Thoracic aorta (tissue), 2 donors: ENCODE data around the gene POLN. TPM values are rescaled to one million over a fixed set of nuclear protein-coding genes. Genes with fewer than 3 reads are reported as not detected.

Source experiments
- ATAC-seq: fragments of 150-250 bp; one replicate; pipeline ENCODE4 v1.8.0; 2017; ENCODE audit warnings: low read depth; ENCODE audit not compliant: insufficient number of reproducible peaks, low FRiP score
- DNase-seq: peaks from one replicate; pipeline ENCODE4 v3.0.0-alpha.2; 2020; ENCODE audit warnings: low spot score
- H3K27ac ChIP-seq, 2 donors: fragments of 200-600 bp; sonication (generic); 1 replicate in 1 of 2; 2 replicates in 1 of 2; pipeline ENCODE4 v1.5.1; 2016; ENCODE audit warnings: mild to moderate bottlenecking in 2 of 2, moderate library complexity in 2 of 2
- H3K27me3 ChIP-seq: fragments of 200-600 bp; sonication (generic); replicated peaks from 2 replicates; pipeline ENCODE4 v1.6.0; 2016; ENCODE audit warnings: mild to moderate bottlenecking; ENCODE audit not compliant: insufficient read depth
- H3K36me3 ChIP-seq: fragments of 200-600 bp; sonication (generic); one replicate; pipeline ENCODE4 v1.5.1; 2016
- H3K4me1 ChIP-seq, 2 donors: fragments of 200-600 bp; sonication (generic); 1 replicate in 1 of 2; 2 replicates in 1 of 2; pipeline versions ENCODE4 v1.5.1 to v1.6.0; 2016; ENCODE audit warnings: low read depth in 2 of 2, mild to moderate bottlenecking in 1 of 2; ENCODE audit not compliant: control insufficient read depth in 1 of 2
- H3K4me3 ChIP-seq: fragments of 200-600 bp; sonication (generic); 2 replicates; pipeline ENCODE4 v1.5.1; 2016; ENCODE audit warnings: mild to moderate bottlenecking
- H3K9me3 ChIP-seq: fragments of 200-600 bp; sonication (generic); 2 replicates; pipeline ENCODE4 v1.5.1; 2016
- total RNA-seq, 2 donors: library from RNA; depleted of rRNA; stranded (reverse); fragments of >200 nt; gene quantifications; one replicate each; pipeline versions ENCODE4 v1.1.0 to v1.2.3, GENCODE V29; 2016
- TF ChIP-seq, protein P1 (sequence below): fragments of 200-600 bp; sonication (generic); IDR thresholded peaks from one replicate; pipeline ENCODE4 v1.5.1; 2019; ENCODE audit warnings: antibody characterized with exemption

POLN gene
- total RNA-seq, 2 donors from 2014 or later: 3.2 to 3.5 TPM

GRCh38 chr4:2155246-2155645 lies 86.7 kb downstream of the POLN start:
- H3K27me3 ChIP-seq: no peaks in the 10 kb centered on the region
- H3K4me1 ChIP-seq: no peaks in the 10 kb centered on the region
- H3K9me3 ChIP-seq: no peaks in the 10 kb centered on the region
- TF ChIP-seq, protein P1, sequence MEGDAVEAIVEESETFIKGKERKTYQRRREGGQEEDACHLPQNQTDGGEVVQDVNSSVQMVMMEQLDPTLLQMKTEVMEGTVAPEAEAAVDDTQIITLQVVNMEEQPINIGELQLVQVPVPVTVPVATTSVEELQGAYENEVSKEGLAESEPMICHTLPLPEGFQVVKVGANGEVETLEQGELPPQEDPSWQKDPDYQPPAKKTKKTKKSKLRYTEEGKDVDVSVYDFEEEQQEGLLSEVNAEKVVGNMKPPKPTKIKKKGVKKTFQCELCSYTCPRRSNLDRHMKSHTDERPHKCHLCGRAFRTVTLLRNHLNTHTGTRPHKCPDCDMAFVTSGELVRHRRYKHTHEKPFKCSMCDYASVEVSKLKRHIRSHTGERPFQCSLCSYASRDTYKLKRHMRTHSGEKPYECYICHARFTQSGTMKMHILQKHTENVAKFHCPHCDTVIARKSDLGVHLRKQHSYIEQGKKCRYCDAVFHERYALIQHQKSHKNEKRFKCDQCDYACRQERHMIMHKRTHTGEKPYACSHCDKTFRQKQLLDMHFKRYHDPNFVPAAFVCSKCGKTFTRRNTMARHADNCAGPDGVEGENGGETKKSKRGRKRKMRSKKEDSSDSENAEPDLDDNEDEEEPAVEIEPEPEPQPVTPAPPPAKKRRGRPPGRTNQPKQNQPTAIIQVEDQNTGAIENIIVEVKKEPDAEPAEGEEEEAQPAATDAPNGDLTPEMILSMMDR: no peak
- ATAC-seq: no peak
- H3K27ac ChIP-seq: no peak overlapping the region
- no peak for DNase-seq
- H3K36me3 ChIP-seq: no peaks in the 10 kb centered on the region
- H3K4me3 ChIP-seq: no peak overlapping the region

DNA sequence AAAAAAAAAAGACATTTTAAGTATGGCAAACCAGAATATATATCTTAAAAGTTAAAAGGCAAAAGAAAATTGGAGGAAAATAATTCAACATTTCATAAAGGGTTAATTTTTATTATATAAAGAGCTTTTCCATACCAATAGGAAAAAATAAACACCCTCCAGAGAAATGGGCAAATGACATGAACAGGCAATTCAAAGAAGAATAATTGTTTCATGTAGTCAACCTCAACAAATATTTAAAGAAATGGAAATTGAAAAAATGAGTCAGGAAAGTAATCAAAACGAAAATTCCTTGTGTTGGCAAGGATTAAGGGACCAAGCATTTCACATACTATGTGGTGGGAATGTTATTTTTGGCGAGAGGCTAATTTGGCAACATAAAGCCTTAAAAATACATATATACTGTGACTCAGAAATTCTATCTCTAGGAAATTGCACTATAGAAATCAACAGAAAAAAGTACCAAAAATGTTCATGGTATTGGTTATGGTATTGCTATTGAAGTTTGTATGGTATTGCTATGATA lies 87.6 kb downstream of the POLN start:
- no peaks in the 10 kb centered on the region for H3K36me3 ChIP-seq
- DNase-seq (no peak), ATAC-seq (no peak)
- H3K27me3 ChIP-seq: no peaks in the 10 kb centered on the region
- H3K9me3 ChIP-seq: no peaks in the 10 kb centered on the region
- no peak overlapping the region for H3K4me3 ChIP-seq
- H3K4me1 ChIP-seq: no peaks in the 10 kb centered on the region
- TF ChIP-seq, protein P1: no peak
- no peak overlapping the region for H3K27ac ChIP-seq

- Histone ChIP-seq H3K27ac (no peak overlapping the region), H3K36me3 (no peaks in the 10 kb centered on the region), H3K4me1 (no peaks in the 10 kb centered on the region), H3K4me3 (no peak overlapping the region), H3K27me3 (no peaks in the 10 kb centered on the region), H3K9me3 (no peaks in the 10 kb centered on the region)
- TF ChIP-seq, protein P1: no peak
- DNase-seq (no peak), ATAC-seq (no peak)
These were observed 90.4 kb downstream of the POLN start for GRCh38 chr4:2151544-2151943.

GRCh38 chr4:2150076-2150475 lies 91.8 kb downstream of the POLN start:
- ATAC-seq: no peak
- DNase-seq: no peak

DNA sequence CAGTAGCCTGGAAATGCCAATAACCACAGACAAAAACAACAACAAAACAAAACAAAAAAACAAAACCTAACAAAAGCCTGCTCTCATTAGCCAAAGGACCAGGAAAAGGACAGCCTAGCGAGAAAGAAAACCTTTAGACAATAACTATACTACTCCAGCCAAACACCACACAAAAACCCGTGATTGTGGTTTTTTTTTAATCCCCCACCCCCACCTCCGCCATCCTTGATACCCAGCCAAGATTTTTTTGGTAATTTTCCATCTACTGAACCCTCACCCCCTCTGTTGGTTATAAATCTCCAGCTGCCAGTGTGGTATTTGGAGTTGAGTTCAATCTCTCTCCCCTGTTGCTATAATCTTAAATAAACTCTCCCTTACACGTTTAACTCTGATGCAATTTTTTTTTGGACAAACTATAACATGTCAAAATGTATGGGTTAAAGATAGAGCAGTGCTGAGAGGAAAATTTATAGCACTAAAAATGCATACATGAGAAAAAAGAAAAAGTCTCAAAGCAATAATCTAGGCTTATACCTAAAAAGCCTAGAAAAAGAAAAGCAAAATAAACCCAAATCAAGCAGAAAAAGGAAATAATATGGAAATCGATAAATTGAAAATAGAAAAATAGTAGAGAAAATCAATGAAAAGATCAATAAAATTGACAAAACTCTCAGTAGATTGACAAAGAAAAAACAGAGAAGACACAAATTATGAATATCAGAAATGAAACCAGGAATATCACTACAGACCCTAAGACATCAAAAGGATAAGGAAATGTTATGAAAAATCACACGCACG lies 99.1 kb downstream of the POLN start:
- Histone ChIP-seq H3K27ac (no peak overlapping the region), H3K27me3 (no peaks in the 10 kb centered on the region), H3K4me3 (no peak overlapping the region), H3K9me3 (no peaks in the 10 kb centered on the region), H3K36me3 (no peaks in the 10 kb centered on the region), H3K4me1 (no peaks in the 10 kb centered on the region)
- no peak for DNase-seq
- TF ChIP-seq, protein P1: no peak
- no peak for ATAC-seq

More at GRCh38 chr4:2150076-2150475, 91.8 kb downstream of the POLN start:
- Histone ChIP-seq H3K4me3 (no peak overlapping the region), H3K27ac (no peak overlapping the region), H3K9me3 (no peaks in the 10 kb centered on the region), H3K4me1 (no peaks in the 10 kb centered on the region), H3K27me3 (no peaks in the 10 kb centered on the region), H3K36me3 (no peaks in the 10 kb centered on the region)
- TF ChIP-seq, protein P1: no peak
